GM18951 (cell line): ENCODE results near the gene HCLS1.
"Not testable (repeated sequence)": the region's sequence is repeated elsewhere in the genome, so short reads cannot be mapped to it uniquely, and the experiment has no call there.

ENCODE experiments used
- POLR2A ChIP-seq: IDR thresholded peaks from 4 replicates; pipeline ENCODE4 v1.6.1; 2011; ENCODE audit warnings: mild to moderate bottlenecking; ENCODE audit not compliant: insufficient read length, insufficient read depth; ENCODE audit errors: extremely low read depth
- in situ Hi-C: fragments of 300-500 bp; cut with MboI; formaldehyde crosslinking; loops from one replicate; pipeline ENCODE4 v1.12.0; 2022; ENCODE audit warnings: low sequenced_read_pairs, mixed read lengths, inconsistent platforms; ENCODE audit not compliant: unreplicated experiment

Gene HCLS1

DNA sequence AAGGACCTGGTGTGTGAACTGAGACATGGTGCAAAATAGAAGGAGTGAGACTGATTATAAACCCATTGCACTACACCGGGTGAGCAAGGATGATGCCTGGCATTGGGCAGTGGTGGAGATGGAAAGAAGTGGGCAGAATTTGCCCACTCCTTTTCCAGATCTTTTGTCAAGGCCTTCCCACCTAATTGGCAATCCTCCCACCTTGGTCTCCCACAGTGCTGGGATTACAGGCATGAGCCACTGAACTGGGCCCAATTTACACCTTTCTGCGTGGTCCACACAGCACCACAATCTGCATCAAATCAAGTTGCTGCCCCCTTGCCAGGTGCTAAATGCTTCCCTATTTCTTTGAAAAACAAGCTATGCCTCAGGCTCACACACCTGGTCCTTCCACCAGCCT lies 62.1 kb downstream of the HCLS1 start:
- in situ Hi-C loops, result no loop called here

DNA sequence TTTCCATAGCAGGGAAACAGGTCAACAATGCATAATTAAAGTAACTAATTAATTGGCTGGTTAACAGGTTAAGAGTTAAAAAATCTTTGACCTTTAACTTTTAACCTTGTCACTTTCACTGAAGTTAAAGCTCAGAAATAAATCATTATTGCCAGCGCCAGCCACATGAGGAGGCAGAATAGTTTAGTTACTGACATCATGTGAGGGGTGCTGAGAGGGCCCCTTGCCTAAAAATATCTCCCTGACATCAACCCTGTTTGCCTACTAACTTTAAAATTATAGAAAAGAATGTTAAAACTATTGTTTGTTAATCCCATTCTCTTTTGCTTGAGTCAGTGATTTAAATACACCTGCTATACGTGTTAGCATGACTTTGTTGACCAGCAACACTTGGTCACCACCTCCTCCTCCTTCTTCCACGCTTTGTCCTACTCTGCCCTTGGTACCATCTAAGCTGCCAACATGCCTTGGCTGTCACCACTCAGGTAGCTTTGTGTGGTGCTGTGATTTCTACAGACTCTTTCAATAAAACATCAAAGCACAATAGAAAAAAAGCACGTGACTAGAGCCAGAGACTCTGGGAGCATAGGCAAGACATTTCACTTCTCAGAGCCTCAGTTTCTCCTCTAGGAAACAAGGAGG lies 64.8 kb downstream of the HCLS1 start:
- no peak for TF ChIP-seq POLR2A
- in situ Hi-C loops, result no loop called here

More for the DNA sequence above, 62.1 kb downstream of the HCLS1 start:
- TF ChIP-seq POLR2A, result no peak

DNA sequence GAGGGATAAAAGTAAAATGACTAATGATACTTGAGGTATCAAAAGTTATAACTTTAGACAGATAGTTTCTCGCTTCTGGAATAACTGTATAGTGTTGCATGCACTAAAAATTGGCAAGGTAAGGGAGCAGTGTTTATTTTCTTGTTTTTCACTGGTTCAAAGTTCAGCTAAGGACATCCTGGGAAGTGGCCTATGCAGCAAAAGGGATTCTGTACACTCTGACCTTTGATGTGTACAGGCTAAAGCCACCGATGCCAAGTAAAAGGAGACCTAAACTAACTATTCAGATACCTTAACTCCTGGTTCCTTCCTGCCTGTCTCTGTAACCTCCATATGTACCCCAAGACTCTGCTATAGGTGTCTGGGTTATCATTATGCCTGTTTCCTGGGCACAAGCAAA lies 65.9 kb downstream of the HCLS1 start:
- no peak for TF ChIP-seq POLR2A
- in situ Hi-C loops, result no loop called here

DNA sequence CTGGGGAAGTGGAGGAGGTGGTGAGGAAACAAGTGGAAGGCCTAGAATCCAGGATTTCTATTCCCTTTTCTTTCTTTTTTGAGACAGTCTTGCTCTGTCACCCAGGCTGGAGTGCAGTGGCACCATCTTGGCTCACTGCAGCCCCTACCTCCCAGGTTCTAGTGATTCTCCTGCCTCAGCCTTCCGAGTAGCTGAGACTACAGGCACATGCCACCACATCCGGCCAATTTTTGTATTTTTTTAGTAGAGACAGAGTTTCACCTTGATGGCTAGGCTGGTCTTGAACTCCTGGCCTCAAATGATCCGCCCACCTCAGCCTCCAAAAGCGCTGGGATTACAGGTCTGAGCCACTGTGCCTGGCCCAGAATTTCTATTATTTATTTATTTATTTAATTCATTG lies 66.9 kb downstream of the HCLS1 start:
- in situ Hi-C loops, result not testable (repeated sequence)

DNA sequence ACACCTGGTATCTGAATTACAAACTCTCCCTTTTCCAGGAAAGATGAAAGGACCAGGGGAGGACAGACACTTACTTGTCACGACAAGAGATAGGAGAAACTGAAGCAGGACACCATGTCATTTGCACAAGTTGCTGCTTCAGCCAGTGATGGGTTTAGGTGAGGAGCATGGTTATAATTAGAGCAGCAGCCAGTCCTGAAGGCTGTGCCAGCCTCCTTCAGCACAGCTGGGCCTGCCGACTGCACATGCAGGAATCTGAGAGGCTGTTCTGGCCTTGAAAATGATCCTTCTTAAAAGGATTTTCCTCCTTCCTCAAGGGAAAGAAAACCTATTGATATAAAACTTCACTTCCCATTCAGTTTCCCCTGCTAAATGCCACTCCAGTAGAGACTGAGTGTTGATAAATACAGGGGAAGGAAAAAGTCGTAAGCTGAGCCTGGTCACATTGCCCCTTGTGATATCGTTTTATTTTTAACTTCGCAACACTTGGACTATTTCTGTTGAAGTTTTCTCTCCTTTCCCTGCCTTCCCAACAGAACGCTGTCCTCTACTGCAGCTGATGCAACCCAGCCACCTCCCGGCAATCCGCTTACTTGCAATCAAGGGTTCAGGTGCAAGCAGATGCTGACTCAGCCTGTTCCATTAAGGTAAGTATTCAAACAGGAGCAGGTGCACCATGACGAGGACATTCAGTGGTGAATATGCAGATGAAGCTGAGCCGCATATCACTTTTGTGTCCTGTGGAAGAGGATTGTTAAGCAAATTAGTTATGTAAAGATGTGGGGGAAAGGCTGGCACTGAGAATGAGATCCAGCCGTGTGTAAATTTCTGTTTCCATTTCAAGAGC lies 67.6 kb downstream of the HCLS1 start, which contains the start of gene FBXO40:
Gene FBXO40, plus strand, starts transcription at position 524 of the 847 bp plus-strand sequence. CDS start 27,197 bp downstream, outside the sequence.
- no peak for TF ChIP-seq POLR2A
- in situ Hi-C loops, result no loop called here

DNA sequence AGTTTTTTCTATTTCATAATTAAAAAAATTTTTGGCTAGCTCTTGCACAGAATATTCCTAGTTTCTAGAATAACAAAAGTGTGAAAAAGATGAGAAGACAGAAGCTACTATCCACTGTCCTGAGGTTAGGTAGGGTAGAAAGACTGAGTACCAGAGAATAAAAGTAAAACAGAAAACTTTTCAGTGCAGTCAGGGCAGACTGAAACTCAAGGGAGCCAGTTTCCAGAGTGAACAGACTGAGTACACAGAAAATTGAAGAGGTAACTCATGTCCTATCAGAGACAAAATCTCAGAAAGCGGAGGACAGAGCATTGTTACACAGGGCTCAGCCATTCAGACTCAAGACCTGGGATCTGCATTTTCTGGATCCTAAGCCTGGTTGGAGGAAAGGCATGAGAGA lies 76.3 kb downstream of the HCLS1 start:
- in situ Hi-C loops, result no loop called here
- no peak for TF ChIP-seq POLR2A

DNA sequence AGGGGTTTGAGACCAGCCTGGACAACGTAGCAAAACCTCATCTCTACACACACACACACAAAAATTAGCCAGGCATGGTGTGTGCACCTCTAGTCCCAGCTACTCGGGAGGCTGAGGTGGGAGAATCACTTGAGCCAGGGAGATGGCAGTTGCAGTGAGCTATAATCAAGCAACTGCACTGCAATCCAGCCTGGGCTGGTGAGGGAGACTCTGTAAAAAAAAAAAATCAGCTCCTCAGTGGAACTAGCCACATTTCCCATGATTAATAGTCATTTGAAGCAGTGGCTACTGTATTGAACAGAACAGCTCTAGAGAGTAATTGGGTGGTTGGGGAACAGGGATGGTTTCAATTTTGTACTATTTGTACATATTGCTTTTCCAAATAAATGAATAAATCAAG lies 79.0 kb downstream of the HCLS1 start:
- in situ Hi-C loops, result no loop called here

More for the DNA sequence above, 79.0 kb downstream of the HCLS1 start:
- TF ChIP-seq POLR2A, result no peak
